Body of pancreas (tissue), 4 donors: Measurements from ENCODE around the gene AOAH. TPM values are rescaled to one million over a fixed set of nuclear protein-coding genes. Genes with fewer than 3 reads are reported as not detected.

Experiments used
- ATAC-seq: fragments of 150-250 bp; one replicate; pipeline ENCODE4 v1.9.1; 2016
- DNase-seq, 4 donors: peaks; one replicate each; pipeline ENCODE4 v3.0.0-alpha.2; 2019
- H3K27ac ChIP-seq, 4 donors: fragments of 200-600 bp; sonication (generic); 1 replicate in 3 of 4; 2 replicates in 1 of 4; pipeline versions ENCODE4 v1.5.1 to v1.6.1; 2016 to 2019; ENCODE audit warnings: mild to moderate bottlenecking in 1 of 4, mixed read lengths in 1 of 4, moderate library complexity in 1 of 4
- H3K27me3 ChIP-seq, 2 donors: fragments of 200-600 bp; sonication (generic); one replicate each; pipeline ENCODE4 v1.6.0; 2016; ENCODE audit warnings: mild to moderate bottlenecking in 1 of 2
- H3K36me3 ChIP-seq, 2 donors: fragments of 200-600 bp; sonication (generic); replicated peaks in 1 of 2; 2 replicates each; pipeline ENCODE4 v1.5.1; 2016; ENCODE audit warnings: low read depth in 2 of 2; ENCODE audit not compliant: insufficient read depth in 1 of 2
- H3K4me1 ChIP-seq: fragments of 200-600 bp; sonication (generic); one replicate; pipeline ENCODE4 v1.6.0; 2016
- H3K4me3 ChIP-seq, 2 donors: fragments of 200-600 bp; sonication (generic); 1 replicate in 1 of 2; 2 replicates in 1 of 2; pipeline ENCODE4 v1.5.1; 2016 to 2019
- H3K9me3 ChIP-seq, 3 donors: fragments of 200-600 bp; sonication (generic); 1 replicate in 2 of 3; 2 replicates in 1 of 3; pipeline ENCODE4 v1.5.1; 2016
- POLR2A ChIP-seq, 3 donors: fragments of 450-650 bp; IDR thresholded peaks; one replicate each; pipeline ENCODE4 v1.6.1; 2016; ENCODE audit warnings: antibody characterized with exemption in 3 of 3, mild to moderate bottlenecking in 2 of 3
- WGBS, 2 donors: methylation state at CpG; one replicate each; pipeline ENCODE4 v1.1.5; 2017; 5-methylcytosine and 5-hydroxymethylcytosine counted together
- intact Hi-C: fragments of 100-400 bp; cut with DNase I; formaldehyde crosslinking; loops from one replicate; pipeline ENCODE4 v1.15.1; 2023
- total RNA-seq, 2 donors: library from RNA; depleted of rRNA; stranded (reverse); fragments of >200 nt; gene quantifications; one replicate each; pipeline ENCODE4 v1.1.0, GENCODE V29; 2016
- TF ChIP-seq, protein P1 (sequence below), 7 experiments: fragments of 450-650 bp in 4 of 7; fragments of 200-600 bp in 3 of 7; sonication (generic) in 3 of 7; IDR thresholded peaks; one replicate each; pipeline ENCODE4 v1.5.1; 2016 to 2019; ENCODE audit warnings: antibody characterized with exemption in 7 of 7

AOAH gene
- total RNA-seq, 2 donors from 2014 or later: 4.9 to 6.2 TPM

GRCh38 chr7:36734731-36735130 lies 10.4 kb upstream of the AOAH start:
- intact Hi-C loops: no loop called here
- Histone ChIP-seq H3K27ac (no peak overlapping the region), H3K36me3 (no peaks in the 10 kb centered on the region), H3K9me3 (no peaks in the 10 kb centered on the region), H3K27me3 (no peaks in the 10 kb centered on the region), H3K4me1 (no peaks in the 10 kb centered on the region), H3K4me3 (no peak overlapping the region)
- 91 to 95% methylated on average over 3 of the region's 3 CpGs for WGBS, 2 donors
- DNase-seq (no peak), ATAC-seq (no peak)
- TF ChIP-seq POLR2A (IDR thresholded peaks at IDR 0.05): no peak
- TF ChIP-seq, protein P1, sequence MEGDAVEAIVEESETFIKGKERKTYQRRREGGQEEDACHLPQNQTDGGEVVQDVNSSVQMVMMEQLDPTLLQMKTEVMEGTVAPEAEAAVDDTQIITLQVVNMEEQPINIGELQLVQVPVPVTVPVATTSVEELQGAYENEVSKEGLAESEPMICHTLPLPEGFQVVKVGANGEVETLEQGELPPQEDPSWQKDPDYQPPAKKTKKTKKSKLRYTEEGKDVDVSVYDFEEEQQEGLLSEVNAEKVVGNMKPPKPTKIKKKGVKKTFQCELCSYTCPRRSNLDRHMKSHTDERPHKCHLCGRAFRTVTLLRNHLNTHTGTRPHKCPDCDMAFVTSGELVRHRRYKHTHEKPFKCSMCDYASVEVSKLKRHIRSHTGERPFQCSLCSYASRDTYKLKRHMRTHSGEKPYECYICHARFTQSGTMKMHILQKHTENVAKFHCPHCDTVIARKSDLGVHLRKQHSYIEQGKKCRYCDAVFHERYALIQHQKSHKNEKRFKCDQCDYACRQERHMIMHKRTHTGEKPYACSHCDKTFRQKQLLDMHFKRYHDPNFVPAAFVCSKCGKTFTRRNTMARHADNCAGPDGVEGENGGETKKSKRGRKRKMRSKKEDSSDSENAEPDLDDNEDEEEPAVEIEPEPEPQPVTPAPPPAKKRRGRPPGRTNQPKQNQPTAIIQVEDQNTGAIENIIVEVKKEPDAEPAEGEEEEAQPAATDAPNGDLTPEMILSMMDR (IDR thresholded peaks at IDR 0.05): no peak

DNA sequence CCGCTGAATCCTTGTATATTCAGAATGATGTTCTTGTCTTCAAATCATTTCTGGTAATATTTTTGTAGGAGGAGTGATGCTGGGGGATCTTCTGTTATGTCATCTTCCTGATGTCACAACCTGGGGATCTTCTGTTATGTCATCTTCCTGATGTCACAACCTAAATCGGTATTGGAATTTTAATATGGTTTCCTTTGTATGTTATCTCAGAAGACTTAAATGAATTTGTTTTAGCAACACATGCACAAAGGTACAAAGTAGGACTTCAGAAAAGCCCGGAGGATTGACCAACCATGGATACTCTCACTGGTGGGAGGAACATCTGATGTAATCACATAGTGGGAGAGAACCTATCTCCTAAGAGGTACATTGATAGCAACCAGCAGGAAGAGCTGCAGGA lies 9.1 kb upstream of the AOAH start:
- Histone ChIP-seq H3K9me3 (no peaks in the 10 kb centered on the region), H3K27me3 (no peaks in the 10 kb centered on the region), H3K4me1 (no peaks in the 10 kb centered on the region), H3K4me3 (no peak overlapping the region), H3K36me3 (no peaks in the 10 kb centered on the region), H3K27ac (no peak overlapping the region)
- no peak for DNase-seq
- intact Hi-C loops: no loop called here
- TF ChIP-seq, protein P1 (IDR thresholded peaks at IDR 0.05): no peak
- no peak for TF ChIP-seq POLR2A (IDR thresholded peaks at IDR 0.05)
- ATAC-seq: no peak
- 86 to 93% methylated on average over 3 of the region's 3 CpGs for WGBS, 2 donors

- no peaks in the 10 kb centered on the region for H3K4me1 ChIP-seq
- no peaks in the 10 kb centered on the region for H3K27me3 ChIP-seq
- DNase-seq (no peak), ATAC-seq (no peak)
- intact Hi-C loops: no loop called here
- H3K27ac ChIP-seq: no peak overlapping the region
- H3K9me3 ChIP-seq: no peaks in the 10 kb centered on the region
- no peaks in the 10 kb centered on the region for H3K36me3 ChIP-seq
- TF ChIP-seq, protein P1 (IDR thresholded peaks at IDR 0.05): no peak
- TF ChIP-seq POLR2A (IDR thresholded peaks at IDR 0.05): no peak
- 71 to 100% methylated on average over 1 of the region's 1 CpG for WGBS, 2 donors
- no peak overlapping the region for H3K4me3 ChIP-seq
These were observed 8.5 kb upstream of the AOAH start for GRCh38 chr7:36732806-36733205.

DNA sequence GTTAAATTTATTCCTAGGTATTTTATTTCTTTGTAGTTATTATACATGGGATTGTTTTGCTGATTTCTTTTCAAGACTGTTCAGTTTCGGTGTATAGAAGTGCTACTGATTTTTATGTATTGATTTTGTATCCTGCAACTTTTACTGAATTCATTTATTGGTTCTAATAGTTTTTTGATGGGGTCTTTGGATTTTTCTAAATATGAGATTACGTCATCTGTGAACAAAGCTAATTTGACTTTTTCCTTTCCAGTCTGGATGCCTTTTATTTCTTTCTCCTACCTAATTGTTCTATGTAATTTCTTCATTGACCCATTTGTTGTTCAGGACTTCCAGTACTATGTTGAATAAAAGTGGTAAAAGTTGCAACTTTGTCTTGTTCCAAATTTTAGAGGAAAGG lies 5.8 kb upstream of the AOAH start:
- 97 to 98% methylated on average over 2 of the region's 2 CpGs for WGBS, 2 donors
- H3K27ac ChIP-seq: no peak overlapping the region
- intact Hi-C loops: no loop called here
- H3K9me3 ChIP-seq: no peaks in the 10 kb centered on the region
- H3K4me1 ChIP-seq: peaks cover 6% of the 10 kb centered on the region
- no peak overlapping the region for H3K4me3 ChIP-seq
- TF ChIP-seq, protein P1 (IDR thresholded peaks at IDR 0.05): no peak
- TF ChIP-seq POLR2A (IDR thresholded peaks at IDR 0.05): no peak
- H3K27me3 ChIP-seq: no peaks in the 10 kb centered on the region
- ATAC-seq (no peak), DNase-seq (no peak)
- no peaks in the 10 kb centered on the region for H3K36me3 ChIP-seq

GRCh38 chr7:36728143-36728542 lies 3.8 kb upstream of the AOAH start:
- no peak overlapping the region for H3K4me3 ChIP-seq
- no peaks in the 10 kb centered on the region for H3K36me3 ChIP-seq
- intact Hi-C loops: no loop called here
- H3K9me3 ChIP-seq: no peaks in the 10 kb centered on the region
- DNase-seq (no peak), ATAC-seq (no peak)
- H3K27ac ChIP-seq: no peak overlapping the region
- no peaks in the 10 kb centered on the region for H3K27me3 ChIP-seq
- TF ChIP-seq, protein P1 (IDR thresholded peaks at IDR 0.05): no peak
- no peak for TF ChIP-seq POLR2A (IDR thresholded peaks at IDR 0.05)
- 86 to 94% methylated on average over 2 of the region's 2 CpGs for WGBS, 2 donors
- peaks cover 9% of the 10 kb centered on the region for H3K4me1 ChIP-seq
